Measurements from ENCODE around the gene PEA15. TPM values are rescaled to one million over a fixed set of nuclear protein-coding genes. Genes with fewer than 3 reads are reported as not detected.

PEA15 gene
- total RNA-seq, 1 donor from 2014 or later: 178 TPM

DNA sequence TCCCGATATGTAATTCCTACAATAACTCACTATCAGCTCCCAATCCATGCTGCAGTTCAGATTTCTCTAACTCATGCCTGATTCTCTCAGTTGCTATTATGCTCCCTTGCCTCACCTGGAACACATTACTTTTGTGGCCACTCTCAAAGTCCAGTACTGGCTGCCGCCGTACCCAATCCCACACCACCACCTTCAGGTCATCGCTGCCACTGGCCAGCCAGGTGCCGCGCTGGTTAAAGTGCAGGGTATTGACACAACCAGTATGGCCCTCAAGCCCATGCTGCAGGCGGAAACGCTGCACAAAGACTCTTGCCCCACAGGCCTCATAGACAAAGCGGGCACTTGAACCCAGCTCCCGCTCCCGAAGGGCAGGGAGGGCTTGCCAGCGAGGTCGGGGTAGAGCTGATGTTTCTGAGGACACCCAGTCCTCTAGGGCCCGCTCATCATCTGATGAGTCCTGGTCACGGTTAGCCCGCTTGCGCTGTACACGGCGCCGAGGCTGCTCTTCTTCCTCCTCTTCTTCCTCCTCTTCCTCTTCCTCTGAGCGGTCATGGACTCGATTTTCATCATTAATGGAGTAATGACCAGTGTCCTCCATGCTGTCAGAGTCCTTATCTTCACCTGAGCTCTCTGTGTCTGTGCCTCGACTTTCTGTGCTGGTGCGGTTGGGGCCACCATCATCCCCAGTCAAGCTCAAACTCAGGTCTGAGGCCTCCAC is 34.6 kb downstream of the PEA15 start:
- intact Hi-C loops (cut with DNase I): no loop called here
- TF ChIP-seq, protein P1, sequence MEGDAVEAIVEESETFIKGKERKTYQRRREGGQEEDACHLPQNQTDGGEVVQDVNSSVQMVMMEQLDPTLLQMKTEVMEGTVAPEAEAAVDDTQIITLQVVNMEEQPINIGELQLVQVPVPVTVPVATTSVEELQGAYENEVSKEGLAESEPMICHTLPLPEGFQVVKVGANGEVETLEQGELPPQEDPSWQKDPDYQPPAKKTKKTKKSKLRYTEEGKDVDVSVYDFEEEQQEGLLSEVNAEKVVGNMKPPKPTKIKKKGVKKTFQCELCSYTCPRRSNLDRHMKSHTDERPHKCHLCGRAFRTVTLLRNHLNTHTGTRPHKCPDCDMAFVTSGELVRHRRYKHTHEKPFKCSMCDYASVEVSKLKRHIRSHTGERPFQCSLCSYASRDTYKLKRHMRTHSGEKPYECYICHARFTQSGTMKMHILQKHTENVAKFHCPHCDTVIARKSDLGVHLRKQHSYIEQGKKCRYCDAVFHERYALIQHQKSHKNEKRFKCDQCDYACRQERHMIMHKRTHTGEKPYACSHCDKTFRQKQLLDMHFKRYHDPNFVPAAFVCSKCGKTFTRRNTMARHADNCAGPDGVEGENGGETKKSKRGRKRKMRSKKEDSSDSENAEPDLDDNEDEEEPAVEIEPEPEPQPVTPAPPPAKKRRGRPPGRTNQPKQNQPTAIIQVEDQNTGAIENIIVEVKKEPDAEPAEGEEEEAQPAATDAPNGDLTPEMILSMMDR (IDR thresholded peaks at IDR 0.05): no peak
- H3K27ac ChIP-seq: no peak overlapping the region
- H3K9me3 ChIP-seq: no peaks in the 10 kb centered on the region
- no peak for DNase-seq (ENCODE audit: low spot score in 2 of 2)
- H3K36me3 ChIP-seq: peaks cover 59 to 66% of the 10 kb centered on the region in 2 donors
- H3K4me1 ChIP-seq: peaks cover 0 to 7% of the 10 kb centered on the region in 2 donors
- no peak overlapping the region for H3K4me3 ChIP-seq
- H3K27me3 ChIP-seq: no peaks in the 10 kb centered on the region

DNA sequence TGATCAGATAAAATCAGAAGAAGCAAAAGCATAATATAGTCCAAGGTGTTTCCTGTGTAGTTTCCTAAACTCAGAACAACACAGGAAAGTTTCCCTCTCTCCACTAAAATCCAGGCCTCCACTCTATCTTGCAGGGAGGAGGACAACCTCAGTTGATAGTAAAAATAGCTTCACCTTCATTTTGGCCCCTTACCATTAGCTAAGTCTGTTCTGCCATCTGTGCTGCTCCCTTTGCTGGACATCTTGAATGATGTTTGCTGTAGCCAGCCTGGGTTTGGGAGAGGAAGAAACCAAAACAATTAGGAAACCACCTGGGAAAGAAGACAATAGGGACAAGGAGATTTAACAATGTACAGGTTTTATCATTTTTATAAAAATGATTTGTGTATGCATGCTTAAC is 38.6 kb downstream of the PEA15 start:
- peaks cover 22 to 27% of the 10 kb centered on the region in 2 donors for H3K36me3 ChIP-seq

DNA sequence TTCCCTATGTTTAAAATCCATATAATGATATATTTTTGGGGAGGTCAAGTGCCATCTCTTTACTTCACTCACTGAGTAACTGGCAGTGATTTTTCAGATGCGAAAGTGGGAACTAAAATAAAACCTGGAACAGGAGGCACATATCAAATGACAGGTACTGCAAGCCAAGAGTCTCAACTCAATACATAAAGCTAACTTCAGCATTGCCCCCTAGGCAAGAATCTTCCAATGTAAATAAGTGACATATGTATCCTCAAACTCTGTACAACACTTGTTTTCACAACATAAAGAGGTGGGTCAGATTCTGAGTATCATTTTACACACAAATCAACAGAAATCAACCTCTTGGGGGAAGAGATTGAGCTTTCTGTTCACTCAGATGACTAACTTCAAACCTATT is 39.0 kb downstream of the PEA15 start:
- Histone ChIP-seq H3K4me1 (peaks cover 0 to 17% of the 10 kb centered on the region in 2 donors), H3K27ac (peak overlapping the region; percentile 65 to 66)

More for the DNA sequence above, 38.6 kb downstream of the PEA15 start:
- H3K4me3 ChIP-seq: no peak overlapping the region
- H3K9me3 ChIP-seq: no peaks in the 10 kb centered on the region
- H3K27ac ChIP-seq: peak overlapping the region in 1 of 2 donors; percentile 65
- no peaks in the 10 kb centered on the region for H3K27me3 ChIP-seq
- DNase-seq (ENCODE audit: low spot score in 2 of 2): no peak
- peaks cover 0 to 17% of the 10 kb centered on the region in 2 donors for H3K4me1 ChIP-seq
- intact Hi-C loops (cut with DNase I): no loop called here
- TF ChIP-seq, protein P1 (IDR thresholded peaks at IDR 0.05): no peak

DNA sequence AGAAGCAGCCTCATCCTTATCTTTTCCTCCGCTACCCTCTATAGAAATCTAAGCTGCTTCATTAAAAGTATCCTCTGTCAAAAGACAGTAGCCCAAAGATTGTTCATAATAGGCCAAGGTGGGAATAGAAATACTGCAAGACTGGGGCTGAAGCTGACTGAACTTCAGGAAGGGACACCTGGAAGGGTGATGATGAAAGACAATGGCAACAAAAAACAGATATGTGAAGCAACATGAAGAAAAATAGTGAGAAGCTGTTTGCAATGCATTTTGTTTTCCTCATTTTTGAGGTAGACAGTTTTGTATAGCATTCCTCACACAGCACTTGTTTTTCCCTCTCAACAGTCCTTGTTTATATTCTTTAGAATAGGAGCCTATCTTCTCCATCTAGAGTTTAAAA is 40.2 kb downstream of the PEA15 start:
- intact Hi-C loops (cut with DNase I): no loop called here
- H3K9me3 ChIP-seq: no peaks in the 10 kb centered on the region
- peaks cover 0 to 22% of the 10 kb centered on the region in 2 donors for H3K4me1 ChIP-seq

More for the DNA sequence above, 39.0 kb downstream of the PEA15 start:
- no peaks in the 10 kb centered on the region for H3K9me3 ChIP-seq
- intact Hi-C loops (cut with DNase I): no loop called here
- H3K27me3 ChIP-seq: no peaks in the 10 kb centered on the region
- no peak for DNase-seq (ENCODE audit: low spot score in 2 of 2)
- H3K36me3 ChIP-seq: peaks cover 18 to 23% of the 10 kb centered on the region in 2 donors
- TF ChIP-seq, protein P1 (IDR thresholded peaks at IDR 0.05): no peak
- no peak overlapping the region for H3K4me3 ChIP-seq

DNA sequence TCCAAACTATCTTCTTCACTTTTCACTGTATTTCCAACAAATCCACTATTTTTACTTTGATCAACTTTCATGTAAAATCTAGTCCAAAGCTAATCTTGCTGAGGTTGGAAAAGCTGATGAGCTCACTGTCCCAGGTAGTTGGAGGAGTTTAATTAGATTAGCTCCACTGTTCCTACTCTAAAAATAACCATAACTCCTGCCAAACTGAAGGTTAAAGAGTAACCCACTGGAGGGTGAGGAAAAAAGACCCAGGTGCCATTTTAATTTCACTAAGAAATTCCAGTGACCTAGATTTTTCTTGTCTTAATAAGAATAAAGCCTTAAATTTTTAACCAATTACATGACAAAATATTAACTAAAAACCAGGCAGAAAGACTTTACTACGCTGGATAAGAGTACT is 41.9 kb downstream of the PEA15 start:
- DNase-seq (ENCODE audit: low spot score in 2 of 2): no peak
- TF ChIP-seq, protein P1 (IDR thresholded peaks at IDR 0.05): no peak
- no peak overlapping the region for H3K27ac ChIP-seq
- H3K9me3 ChIP-seq: no peaks in the 10 kb centered on the region
- H3K27me3 ChIP-seq: no peaks in the 10 kb centered on the region
- H3K36me3 ChIP-seq: peaks cover 0 to 6% of the 10 kb centered on the region in 2 donors
- no peak overlapping the region for H3K4me3 ChIP-seq
- H3K4me1 ChIP-seq: peaks cover 0 to 26% of the 10 kb centered on the region in 2 donors
- intact Hi-C loops (cut with DNase I): no loop called here

More for the DNA sequence above, 40.2 kb downstream of the PEA15 start:
- Histone ChIP-seq H3K36me3 (peaks cover 6 to 11% of the 10 kb centered on the region in 2 donors), H3K4me3 (no peak overlapping the region), H3K27ac (peak overlapping the region; percentile 65 to 66), H3K27me3 (no peaks in the 10 kb centered on the region)
- no peak for DNase-seq (ENCODE audit: low spot score in 2 of 2)
- TF ChIP-seq, protein P1 (IDR thresholded peaks at IDR 0.05): no peak

All from ascending aorta (tissue), 2 donors.